Placental epithelial cell (primary cell): ENCODE measurements around the gene BLOC1S4. TPM values are rescaled to one million over a fixed set of nuclear protein-coding genes. Genes with fewer than 3 reads are reported as not detected.

ENCODE experiments used
- total RNA-seq: library from RNA; depleted of rRNA; stranded (reverse); fragments of >200 nt; gene quantifications from 2 replicates; pipeline ENCODE4 v1.2.3, GENCODE V29; 2012

The BLOC1S4 gene, protein sequence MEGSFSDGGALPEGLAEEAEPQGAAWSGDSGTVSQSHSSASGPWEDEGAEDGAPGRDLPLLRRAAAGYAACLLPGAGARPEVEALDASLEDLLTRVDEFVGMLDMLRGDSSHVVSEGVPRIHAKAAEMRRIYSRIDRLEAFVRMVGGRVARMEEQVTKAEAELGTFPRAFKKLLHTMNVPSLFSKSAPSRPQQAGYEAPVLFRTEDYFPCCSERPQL
- total RNA-seq: 14.1 and 20.9 TPM in 2 replicates

DNA sequence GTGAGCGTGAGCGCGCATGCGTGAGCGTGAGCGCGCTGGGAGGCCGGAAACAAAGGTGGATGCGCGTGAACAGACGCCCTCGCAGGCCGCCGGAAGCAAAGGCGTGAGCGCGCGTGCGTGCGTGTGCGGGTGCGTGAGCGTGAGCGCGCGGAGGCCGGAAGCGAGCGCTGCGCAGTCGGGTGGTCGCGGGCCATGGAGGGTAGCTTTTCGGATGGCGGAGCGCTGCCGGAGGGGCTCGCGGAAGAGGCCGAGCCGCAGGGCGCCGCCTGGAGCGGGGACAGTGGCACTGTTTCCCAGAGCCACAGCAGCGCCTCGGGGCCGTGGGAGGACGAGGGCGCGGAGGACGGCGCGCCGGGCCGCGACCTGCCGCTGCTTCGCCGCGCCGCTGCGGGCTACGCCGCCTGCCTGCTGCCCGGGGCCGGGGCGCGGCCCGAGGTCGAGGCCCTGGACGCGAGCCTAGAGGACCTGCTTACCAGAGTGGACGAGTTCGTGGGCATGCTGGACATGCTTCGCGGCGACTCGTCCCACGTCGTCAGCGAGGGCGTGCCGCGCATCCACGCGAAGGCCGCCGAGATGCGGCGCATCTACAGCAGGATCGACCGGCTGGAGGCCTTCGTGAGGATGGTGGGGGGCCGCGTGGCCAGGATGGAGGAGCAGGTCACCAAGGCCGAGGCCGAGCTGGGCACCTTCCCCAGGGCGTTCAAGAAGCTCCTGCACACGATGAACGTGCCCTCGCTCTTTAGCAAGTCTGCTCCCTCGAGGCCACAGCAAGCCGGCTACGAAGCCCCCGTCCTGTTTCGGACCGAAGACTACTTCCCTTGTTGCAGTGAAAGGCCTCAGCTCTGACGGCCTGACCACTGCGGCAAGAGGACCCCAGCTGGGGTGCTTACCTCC is at the start of gene BLOC1S4:
Gene BLOC1S4, plus strand, starts transcription at position 157 of the 894 bp plus-strand sequence. Its CDS starts 36 bp downstream, at position 193.

DNA sequence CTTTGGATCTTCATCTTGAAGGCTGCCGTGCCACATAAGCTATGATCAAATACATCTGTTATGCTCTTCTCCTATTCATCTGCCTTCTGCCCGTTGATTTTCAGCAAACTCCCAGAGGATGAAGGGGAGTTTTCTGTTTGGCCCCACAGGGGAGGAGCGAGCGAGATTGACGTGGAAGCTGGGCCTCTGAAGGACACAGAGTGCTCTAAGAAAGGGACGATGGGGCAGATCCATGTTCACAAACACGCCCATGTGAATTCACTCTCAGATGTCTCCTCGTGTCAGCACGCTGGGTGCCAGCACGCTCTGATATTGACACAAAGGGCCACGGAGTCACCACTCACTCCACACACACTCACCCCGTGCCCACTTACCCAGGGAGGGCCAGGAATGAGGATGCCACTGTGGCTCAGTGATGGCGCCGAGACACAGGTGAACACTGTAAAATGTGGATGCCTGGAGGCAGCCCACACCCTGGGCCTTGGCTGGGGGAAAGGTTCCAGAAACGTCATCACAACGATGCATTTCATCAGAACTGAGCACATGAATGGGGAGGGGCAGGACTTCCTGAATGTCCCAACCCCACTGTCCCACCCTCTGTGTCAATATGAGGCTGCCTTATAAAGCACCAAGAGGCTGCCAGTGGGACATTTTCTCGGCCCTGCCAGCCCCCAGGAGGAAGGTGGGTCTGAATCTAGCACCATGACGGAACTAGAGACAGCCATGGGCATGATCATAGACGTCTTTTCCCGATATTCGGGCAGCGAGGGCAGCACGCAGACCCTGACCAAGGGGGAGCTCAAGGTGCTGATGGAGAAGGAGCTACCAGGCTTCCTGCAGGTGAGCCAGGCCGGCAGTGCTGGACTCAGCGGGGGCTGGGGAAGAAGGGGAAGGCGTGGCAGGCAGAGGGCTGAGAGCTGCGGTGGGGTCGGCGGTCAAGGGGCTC is 22.5 kb upstream of the BLOC1S4 start, which contains the start of gene S100P:
Gene S100P, plus strand, starts transcription at position 648 of the 946 bp plus-strand sequence. Its CDS starts 55 bp downstream, at position 703.

DNA sequence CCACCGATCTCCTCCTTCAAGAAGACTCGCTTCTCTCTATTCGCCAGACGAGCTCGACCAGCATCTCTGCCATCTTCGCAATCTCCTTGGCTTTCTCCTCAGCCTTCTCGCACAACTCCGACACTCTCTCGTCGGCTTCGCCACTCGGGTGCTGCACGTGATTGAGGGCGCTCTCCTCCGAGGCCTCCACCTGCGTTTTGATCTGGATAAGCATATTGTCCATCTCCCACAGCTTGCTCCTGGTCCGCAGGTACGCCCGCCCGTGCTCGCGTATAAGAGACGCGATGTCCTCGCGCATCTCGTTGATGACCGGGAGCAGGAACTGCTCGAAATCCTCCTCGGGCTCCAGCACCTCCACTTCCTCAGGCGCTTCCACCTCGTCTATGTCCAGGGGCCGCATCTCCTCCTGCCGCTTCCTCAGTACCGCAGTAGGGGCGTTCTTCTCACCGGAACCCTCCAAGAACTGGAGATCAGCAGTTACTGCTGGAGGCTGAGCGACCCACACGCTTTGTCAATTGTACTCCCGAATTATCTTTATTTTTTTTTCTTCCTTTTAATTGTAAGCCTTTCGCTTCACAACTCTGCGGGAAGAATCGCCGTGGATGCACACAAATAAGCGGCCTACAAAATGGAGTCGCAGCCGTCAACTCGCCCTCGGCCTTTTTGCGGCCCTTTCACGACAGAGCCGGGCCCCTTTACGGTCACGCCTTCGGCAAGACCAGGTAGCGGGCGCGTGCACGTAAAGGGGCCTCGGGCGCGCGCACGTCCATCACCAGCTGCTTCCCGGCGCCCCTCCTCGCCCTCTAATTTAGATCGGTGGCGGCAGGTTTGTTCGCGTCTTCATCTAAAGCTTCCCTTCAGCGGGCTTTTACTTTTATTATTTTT is 6.5 kb upstream of the BLOC1S4 start, which contains the start of gene MRFAP1L1:
Gene MRFAP1L1, minus strand, starts transcription at position 636 of the 885 bp plus-strand sequence. Its CDS starts 236 bp downstream, at position 400.

Other genes starting within 250 kb of the BLOC1S4 start
- 0.39 and 0.65 TPM in 2 replicates for gene PPP2R2C, start 243.6 kb upstream of the BLOC1S4 start, total RNA-seq
- 20.8 and 30.8 TPM in 2 replicates for gene MAN2B2, start 141.0 kb upstream of the BLOC1S4 start, total RNA-seq
- 104 and 120 TPM in 2 replicates for gene MRFAP1, start 75.5 kb upstream of the BLOC1S4 start, total RNA-seq
- 1.2 TPM in 1 of 2 replicates, not detected in the other for gene S100P, start 22.3 kb upstream of the BLOC1S4 start, total RNA-seq
- gene MRFAP1L1, start 6.3 kb upstream of the BLOC1S4 start, total RNA-seq: 35.9 and 44.4 TPM in 2 replicates
- 20.8 and 25.9 TPM in 2 replicates for gene KIAA0232, start 66.6 kb downstream of the BLOC1S4 start, total RNA-seq
- 58.1 and 66.7 TPM in 2 replicates for gene TBC1D14, start 193.7 kb downstream of the BLOC1S4 start, total RNA-seq